Mammary epithelial cell (primary cell): Measurements from ENCODE around the gene MAF.

Source experiments
- EZH2 ChIP-seq: IDR thresholded peaks from 2 replicates; pipeline ENCODE4 v1.6.1; 2012; ENCODE audit warnings: low read length, inconsistent platforms, borderline replicate concordance
- TF ChIP-seq, protein P1 (sequence below), 2 donors: IDR thresholded peaks in 1 of 2; conservative IDR thresholded peaks in 1 of 2; 2 replicates each; pipeline ENCODE4 v1.5.1; 2011 to 2012; ENCODE audit warnings: inconsistent platforms in 2 of 2, low read length in 2 of 2, mild to moderate bottlenecking in 2 of 2, control low read depth in 1 of 2, low read depth in 1 of 2; ENCODE audit not compliant: insufficient read depth in 1 of 2; ENCODE audit errors: extremely low read depth in 1 of 2

DNA sequence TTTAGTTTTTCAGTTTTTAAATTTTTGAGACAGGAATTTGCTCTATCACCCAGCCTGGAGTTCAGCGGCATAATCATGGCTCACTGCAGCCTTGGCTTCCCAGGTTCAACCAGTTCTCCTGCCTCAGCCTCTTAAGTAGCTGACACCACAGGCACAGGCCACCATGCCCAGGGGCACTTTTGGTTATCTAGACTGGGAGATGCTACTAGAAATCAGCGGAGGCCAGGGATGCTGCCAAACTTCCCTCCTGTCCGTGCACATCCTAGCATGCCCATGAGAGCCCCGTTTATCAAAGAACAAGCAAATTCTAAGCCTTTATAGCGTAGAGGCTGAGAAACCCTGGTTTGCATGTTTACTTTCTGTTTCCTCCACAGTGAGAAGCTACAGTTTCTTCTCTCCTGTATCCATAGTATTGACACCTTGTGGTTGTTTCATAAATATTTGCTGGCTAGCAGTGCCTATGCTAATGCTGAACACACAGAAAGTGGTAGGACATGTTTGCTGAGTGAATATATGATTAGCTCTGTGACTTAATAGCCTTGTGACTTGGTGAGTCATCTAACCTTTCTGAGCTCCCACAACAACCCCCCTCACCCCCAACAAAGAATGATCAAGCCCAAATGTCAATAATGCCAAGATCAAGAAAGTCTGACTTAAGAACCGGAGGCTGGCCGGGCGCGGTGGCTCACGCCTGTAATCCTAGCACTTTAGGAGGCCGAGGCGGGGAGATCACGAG is 39.2 kb upstream of the MAF start:
- TF ChIP-seq, protein P1, sequence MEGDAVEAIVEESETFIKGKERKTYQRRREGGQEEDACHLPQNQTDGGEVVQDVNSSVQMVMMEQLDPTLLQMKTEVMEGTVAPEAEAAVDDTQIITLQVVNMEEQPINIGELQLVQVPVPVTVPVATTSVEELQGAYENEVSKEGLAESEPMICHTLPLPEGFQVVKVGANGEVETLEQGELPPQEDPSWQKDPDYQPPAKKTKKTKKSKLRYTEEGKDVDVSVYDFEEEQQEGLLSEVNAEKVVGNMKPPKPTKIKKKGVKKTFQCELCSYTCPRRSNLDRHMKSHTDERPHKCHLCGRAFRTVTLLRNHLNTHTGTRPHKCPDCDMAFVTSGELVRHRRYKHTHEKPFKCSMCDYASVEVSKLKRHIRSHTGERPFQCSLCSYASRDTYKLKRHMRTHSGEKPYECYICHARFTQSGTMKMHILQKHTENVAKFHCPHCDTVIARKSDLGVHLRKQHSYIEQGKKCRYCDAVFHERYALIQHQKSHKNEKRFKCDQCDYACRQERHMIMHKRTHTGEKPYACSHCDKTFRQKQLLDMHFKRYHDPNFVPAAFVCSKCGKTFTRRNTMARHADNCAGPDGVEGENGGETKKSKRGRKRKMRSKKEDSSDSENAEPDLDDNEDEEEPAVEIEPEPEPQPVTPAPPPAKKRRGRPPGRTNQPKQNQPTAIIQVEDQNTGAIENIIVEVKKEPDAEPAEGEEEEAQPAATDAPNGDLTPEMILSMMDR (conservative IDR thresholded peaks at IDR 0.05 in 1 of 2, IDR thresholded peaks at IDR 0.05 in 1 of 2; ENCODE audit: extremely low read depth in 1 of 2, insufficient read depth in 1 of 2, low read depth in 1 of 2, low read length in 2 of 2) = no peak
- no peak for TF ChIP-seq EZH2
